K562 (cell line): ENCODE results near the gene LCE1A. TPM values are rescaled to one million over a fixed set of nuclear protein-coding genes. Genes with fewer than 3 reads are reported as not detected.

Source experiments
- ATAC-seq: fragments of 200-7000 bp; cut with Tn5 transposase; 3 replicates; pipeline ENCODE4 v1.9.1; 2020; ENCODE audit warnings: moderate library complexity
- BruUV-seq: library from RNA; stranded (reverse); fragments of 400-500 nt; replicated peaks from 2 replicates; lab custom pipeline; 2021; lab: Mats Ljungman, UMichigan
- CTCF ChIA-PET: fragments of 300-600 bp; formaldehyde crosslinking; extraction: SDS; loops from one replicate; lab custom pipeline; 2021; ENCODE audit warnings: low intra/inter-chr PET ratio; lab: Yijun Ruan, JAX
- POLR2A ChIA-PET: fragments of 300-600, 350-650 bp; sonication (Branson Sonifier 250); formaldehyde crosslinking; extraction: SDS; loops from one replicate; lab custom pipeline; 2021; ENCODE audit warnings: antibody characterized with exemption, inconsistent platforms; lab: Yijun Ruan, JAX
- DNase-seq, 4 experiments: peaks; one replicate each; pipeline versions ENCODE4 v3.0.0 to v3.0.0-alpha.2; 2011 to 2018; ENCODE audit warnings: low spot score in 3 of 4, mixed read lengths in 3 of 4; ENCODE audit errors: extremely low read depth in 1 of 4
- FAIRE-seq: peaks from 2 replicates; lab custom pipeline; 2011; peaks lifted over from hg19 to GRCh38; lab: Jason Lieb, UNC
- H2AFZ ChIP-seq: 2 replicates; pipeline ENCODE4 v1.6.0; 2011; ENCODE audit warnings: low read depth, low read length, control low read depth, inconsistent platforms
- H3K27ac ChIP-seq: fragments of 200-600 bp; 3 replicates; pipeline ENCODE4 v1.8.0; 2011; ENCODE audit warnings: low read depth, mild to moderate bottlenecking, control low read depth, inconsistent platforms, low read length, moderate library complexity, mixed read lengths; ENCODE audit errors: extremely low read depth
- H3K27me3 ChIP-seq, 2 experiments: fragments of 300-600 bp in 1 of 2; 2 replicates in 1 of 2; 3 replicates in 1 of 2; pipeline versions ENCODE4 v1.6.0 to v1.8.0; 2011; ENCODE audit warnings: inconsistent platforms in 2 of 2, low read length in 2 of 2, mild to moderate bottlenecking in 1 of 2, mixed read lengths in 1 of 2, moderate library complexity in 1 of 2; ENCODE audit not compliant: control insufficient read depth in 2 of 2, insufficient read depth in 2 of 2
- H3K36me3 ChIP-seq: fragments of 300-600 bp; 3 replicates; pipeline ENCODE4 v1.8.0; 2011; ENCODE audit warnings: mild to moderate bottlenecking, low read length, inconsistent platforms; ENCODE audit not compliant: control insufficient read depth, insufficient read depth
- H3K4me1 ChIP-seq, 2 experiments: fragments of 200-600 bp in 1 of 2; replicated peaks in 1 of 2; 2 replicates in 1 of 2; 3 replicates in 1 of 2; pipeline versions ENCODE4 v1.5.1 to v1.8.0; 2011; ENCODE audit warnings: inconsistent platforms in 2 of 2, low read length in 2 of 2, mild to moderate bottlenecking in 1 of 2, mixed read lengths in 1 of 2, moderate library complexity in 1 of 2; ENCODE audit not compliant: control insufficient read depth in 2 of 2, insufficient read depth in 2 of 2
- H3K4me2 ChIP-seq: 2 replicates; pipeline ENCODE4 v1.6.1; 2011; ENCODE audit warnings: low read length, control low read depth, inconsistent platforms, mixed read lengths; ENCODE audit not compliant: insufficient read depth
- H3K4me3 ChIP-seq: fragments of 200-600 bp; sonication (generic), shearing (Covaris generic); 2 replicates; pipeline ENCODE4 v1.5.1; 2016; ENCODE audit warnings: control low read depth, inconsistent platforms
- H3K79me2 ChIP-seq: fragments of 200-600 bp; 3 replicates; pipeline ENCODE4 v1.8.0; 2011; ENCODE audit warnings: low read length, inconsistent platforms; ENCODE audit not compliant: control insufficient read depth, insufficient read depth
- H3K9ac ChIP-seq, 2 experiments: 2 replicates each; pipeline versions ENCODE4 v1.6.0 to v1.6.1; 2011; ENCODE audit warnings: low read depth in 2 of 2, low read length in 2 of 2, control low read depth in 1 of 2, inconsistent platforms in 1 of 2, mild to moderate bottlenecking in 1 of 2, mixed read lengths in 1 of 2; ENCODE audit not compliant: insufficient read depth in 1 of 2
- H3K9me1 ChIP-seq: one replicate; pipeline ENCODE4 v1.6.0; 2011; ENCODE audit warnings: inconsistent platforms, mild to moderate bottlenecking, low read length, moderate library complexity; ENCODE audit not compliant: control insufficient read depth, insufficient read depth
- H3K9me3 ChIP-seq: replicated peaks from 2 replicates; pipeline ENCODE4 v1.5.1; 2011; ENCODE audit warnings: low read depth, low read length, inconsistent platforms; ENCODE audit not compliant: control insufficient read depth, insufficient read depth
- H4K20me1 ChIP-seq: replicated peaks from 2 replicates; pipeline ENCODE4 v1.6.1; 2011; ENCODE audit warnings: low read length, inconsistent platforms, mixed read lengths; ENCODE audit not compliant: control insufficient read depth, insufficient read depth
- DPF2 ChIP-seq: fragments of 450-650 bp; IDR thresholded peaks from 2 replicates; pipeline ENCODE4 v1.6.1; 2016
- ETV5 ChIP-seq: sonication (generic); formaldehyde crosslinking; IDR thresholded peaks from 2 replicates; pipeline ENCODE4 v1.4.0; 2020; ENCODE audit warnings: low read depth, mild to moderate bottlenecking, missing genetic modification reagents
- KLF16 ChIP-seq: IDR thresholded peaks from 2 replicates; pipeline ENCODE4 v1.6.1; 2016; ENCODE audit warnings: antibody characterized with exemption
- PHF20 ChIP-seq: fragments of 450-650 bp; IDR thresholded peaks from 2 replicates; pipeline ENCODE4 v1.6.1; 2018; ENCODE audit not compliant: partially characterized antibody
- RFX5 ChIP-seq: IDR thresholded peaks from 2 replicates; pipeline ENCODE4 v1.6.1; 2011; ENCODE audit warnings: low read depth, mild to moderate bottlenecking, improper control_type of control experiment, low read length
- SMC3 ChIP-seq: conservative IDR thresholded peaks from 2 replicates; pipeline ENCODE4 v1.6.1; 2011; ENCODE audit warnings: low read depth, low read length, improper control_type of control experiment; ENCODE audit not compliant: insufficient read depth
- YY1 ChIP-seq, 3 experiments: IDR thresholded peaks; 2 replicates each; pipeline ENCODE4 v1.6.1; 2011; ENCODE audit warnings: low read length in 2 of 3, mild to moderate bottlenecking in 2 of 3, moderate library complexity in 2 of 3, borderline replicate concordance in 1 of 3, control low read depth in 1 of 3, low read depth in 1 of 3; ENCODE audit not compliant: insufficient read depth in 3 of 3, insufficient replicate concordance in 2 of 3, control insufficient read depth in 1 of 3, insufficient read length in 1 of 3; ENCODE audit errors: extremely low read depth in 1 of 3
- ZNF766 ChIP-seq: fragments of 200-800 bp; sonication (Bioruptor generic); conservative IDR thresholded peaks from 2 replicates; pipeline ENCODE4 v1.6.1; 2016; ENCODE audit warnings: missing genetic modification characterization, missing compliant biosample characterization
- WGBS: fragments of 100-300 bp; shearing (Covaris generic); methylation state at CpG from one replicate; pipeline ENCODE4 v1.1.6; 2016; ENCODE audit warnings: low coverage, mixed read lengths; ENCODE audit not compliant: insufficient coverage; ENCODE audit errors: missing lambda C conversion rate; 5-methylcytosine and 5-hydroxymethylcytosine counted together
- in situ Hi-C: fragments of 300-500 bp; cut with MboI; formaldehyde crosslinking; loops from 4 replicates; pipeline ENCODE4 v1.15.0; 2018; ENCODE audit warnings: inconsistent platforms, mixed read lengths
- intact Hi-C: fragments of 100-400 bp; cut with micrococcal nuclease; formaldehyde crosslinking; loops from 2 replicates; pipeline ENCODE4 v1.14.2; 2022
- polyA plus RNA-seq, 8 experiments: library from polyadenylated mRNA; depleted of rRNA in 4 of 8; stranded (reverse) in 5 of 8; unstranded in 3 of 8; fragments of >200 nt; fragmentation: Nextera tagmentation in 2 of 8; fragmentation: Illumina TruSeq in 1 of 8; extraction: Ambion mirVana in 2 of 8; extraction: Trizol in 1 of 8; gene quantifications; 2 replicates each; pipeline versions ENCODE4 v1.2.1 to v1.2.3, GENCODE V29; 2011 to 2014; ENCODE audit warnings: inconsistent platforms in 1 of 8, missing spikeins in 1 of 8
- total RNA-seq, 7 experiments: library from RNA; depleted of rRNA in 6 of 7; stranded (reverse); fragments of >200 nt in 6 of 7; fragmentation: Illumina TruSeq in 2 of 7; extraction: Trizol in 2 of 7; gene quantifications; 2 replicates each; pipeline versions ENCODE4 v1.2.1 to v1.2.3, GENCODE V29; 2011 to 2021; ENCODE audit warnings: low replicate concordance in 1 of 7
- TF ChIP-seq, protein P1 (sequence below): fragments of 450-650 bp; IDR thresholded peaks from 2 replicates; pipeline ENCODE4 v1.6.1; 2018; ENCODE audit not compliant: partially characterized antibody
- TF ChIP-seq, protein P2 (sequence below): fragments of 450-650 bp; formaldehyde crosslinking; IDR thresholded peaks from 2 replicates; pipeline ENCODE4 v1.4.0; 2020; ENCODE audit warnings: mild to moderate bottlenecking, mixed read lengths
- TF ChIP-seq, protein P3 (sequence below): fragments of 250-450 bp; sonication (Bioruptor Pico); IDR thresholded peaks from 2 replicates; pipeline ENCODE4 v1.8.0; 2022; ENCODE audit warnings: inconsistent platforms, mild to moderate bottlenecking, moderate library complexity, borderline replicate concordance

The LCE1A gene
- total and polyA plus RNA-seq, 9 of the 15 experiments (the other 6 are each of a cell fraction or from before 2014, with no cell fraction given), result not detected

DNA sequence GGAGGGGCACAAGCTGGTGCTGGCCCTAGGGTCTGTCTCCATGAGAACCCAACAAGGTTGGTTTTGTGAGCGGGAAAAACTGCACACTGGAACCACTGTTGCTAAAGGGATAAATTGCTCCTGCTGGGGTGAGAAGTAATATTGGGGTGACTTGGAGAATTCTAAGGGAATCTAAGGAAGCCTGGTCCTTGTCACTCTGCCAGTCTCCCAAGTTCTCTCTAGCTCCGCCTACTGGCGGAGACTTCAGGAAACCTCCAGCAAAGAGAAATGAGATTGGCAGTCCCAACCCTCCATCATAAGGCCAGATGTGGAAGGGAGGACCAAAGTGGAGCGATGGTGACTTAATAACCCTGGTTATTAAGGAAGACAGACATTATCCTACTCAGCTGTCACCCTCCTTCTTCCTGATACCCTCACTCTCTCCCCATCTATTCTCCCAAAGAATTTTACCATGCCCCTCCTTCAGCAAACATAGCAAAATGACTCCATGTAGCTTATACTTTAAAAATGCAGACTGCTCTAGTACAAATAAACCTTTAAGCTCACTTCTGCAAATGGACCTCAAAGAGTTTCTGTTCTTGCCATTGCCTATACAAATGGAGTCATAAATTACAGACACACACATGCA lies 49.6 kb upstream of the LCE1A start (continued):
- TF ChIP-seq SMC3 (0 out of 2 replicates have a peak, but pooled peaks have one; percentile 28), KLF16 (peak; percentile 36; the same call in 1 of the 2 replicates)

DNA sequence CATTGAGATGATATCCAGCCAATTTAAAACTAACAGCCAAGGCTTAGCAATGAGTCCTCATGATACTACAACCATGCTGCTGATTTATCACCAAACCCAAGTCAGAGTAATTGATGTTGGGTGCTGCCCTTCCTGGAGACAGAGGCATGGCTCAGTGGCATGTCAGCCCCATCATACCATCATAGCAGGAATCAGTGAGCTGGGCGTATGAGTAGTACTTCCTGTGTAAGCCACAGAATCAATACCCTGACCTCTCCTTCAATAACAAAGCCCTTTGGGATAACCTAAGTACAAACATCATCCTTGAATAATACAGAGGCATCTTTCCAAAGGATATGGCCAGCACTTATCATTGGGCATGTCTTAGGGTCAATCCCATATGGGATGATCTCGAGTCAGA lies 44.2 kb upstream of the LCE1A start:
- intact Hi-C loops (no loop called here), in situ Hi-C loops (no loop called here)
- H3K9me3 ChIP-seq, result no peaks in the 10 kb centered on the region
- H3K27me3 ChIP-seq, result no peaks in the 10 kb centered on the region
- DNase-seq (no peak), ATAC-seq (no peak), FAIRE-seq (no peak)
- 3% methylated on average over 2 of the region's 2 CpGs for WGBS
- no peaks in the 10 kb centered on the region for H3K36me3 ChIP-seq
- H3K9ac ChIP-seq, result no peak overlapping the region
- BruUV-seq, result no TSS peak
- no peak overlapping the region for H3K4me3 ChIP-seq
- H2AFZ ChIP-seq, result no peak overlapping the region
- H3K9me1 ChIP-seq, result no peaks in the 10 kb centered on the region
- H3K4me2 ChIP-seq, result no peak overlapping the region
- no peaks in the 10 kb centered on the region for H4K20me1 ChIP-seq
- ChIA-PET CTCF (interaction anchor here (0.6 kb wide), 1 partner anchor 129 kb away, joined by 3 read pairs; no protein-coding TSS in a partner anchor), POLR2A (no interaction called here)
- H3K4me1 ChIP-seq, result no peaks in the 10 kb centered on the region
- H3K27ac ChIP-seq, result no peak overlapping the region
- no peaks in the 10 kb centered on the region for H3K79me2 ChIP-seq
- TF ChIP-seq DPF2 (no peak), RFX5 (no peak), ZNF766 (CRISPR knock-in tag) (no peak), YY1 (IDR thresholded peaks at IDR 0.05; ENCODE audit: borderline replicate concordance in 1 of 3, control insufficient read depth in 1 of 3, extremely low read depth in 1 of 3, insufficient read depth in 3 of 3, insufficient read length in 1 of 3, insufficient replicate concordance in 2 of 3, low read depth in 1 of 3, low read length in 2 of 3) (no peak), ETV5 (CRISPR knock-in tag) (no peak), PHF20 (no peak)
- TF ChIP-seq, protein P1, sequence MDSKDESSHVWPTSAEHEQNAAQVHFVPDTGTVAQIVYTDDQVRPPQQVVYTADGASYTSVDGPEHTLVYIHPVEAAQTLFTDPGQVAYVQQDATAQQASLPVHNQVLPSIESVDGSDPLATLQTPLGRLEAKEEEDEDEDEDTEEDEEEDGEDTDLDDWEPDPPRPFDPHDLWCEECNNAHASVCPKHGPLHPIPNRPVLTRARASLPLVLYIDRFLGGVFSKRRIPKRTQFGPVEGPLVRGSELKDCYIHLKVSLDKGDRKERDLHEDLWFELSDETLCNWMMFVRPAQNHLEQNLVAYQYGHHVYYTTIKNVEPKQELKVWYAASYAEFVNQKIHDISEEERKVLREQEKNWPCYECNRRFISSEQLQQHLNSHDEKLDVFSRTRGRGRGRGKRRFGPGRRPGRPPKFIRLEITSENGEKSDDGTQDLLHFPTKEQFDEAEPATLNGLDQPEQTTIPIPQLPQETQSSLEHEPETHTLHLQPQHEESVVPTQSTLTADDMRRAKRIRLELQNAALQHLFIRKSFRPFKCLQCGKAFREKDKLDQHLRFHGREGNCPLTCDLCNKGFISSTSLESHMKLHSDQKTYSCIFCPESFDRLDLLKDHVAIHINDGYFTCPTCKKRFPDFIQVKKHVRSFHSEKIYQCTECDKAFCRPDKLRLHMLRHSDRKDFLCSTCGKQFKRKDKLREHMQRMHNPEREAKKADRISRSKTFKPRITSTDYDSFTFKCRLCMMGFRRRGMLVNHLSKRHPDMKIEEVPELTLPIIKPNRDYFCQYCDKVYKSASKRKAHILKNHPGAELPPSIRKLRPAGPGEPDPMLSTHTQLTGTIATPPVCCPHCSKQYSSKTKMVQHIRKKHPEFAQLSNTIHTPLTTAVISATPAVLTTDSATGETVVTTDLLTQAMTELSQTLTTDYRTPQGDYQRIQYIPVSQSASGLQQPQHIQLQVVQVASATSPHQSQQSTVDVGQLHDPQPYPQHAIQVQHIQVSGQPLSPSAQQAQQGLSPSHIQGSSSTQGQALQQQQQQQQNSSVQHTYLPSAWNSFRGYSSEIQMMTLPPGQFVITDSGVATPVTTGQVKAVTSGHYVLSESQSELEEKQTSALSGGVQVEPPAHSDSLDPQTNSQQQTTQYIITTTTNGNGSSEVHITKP, result no peak
- TF ChIP-seq, protein P2, sequence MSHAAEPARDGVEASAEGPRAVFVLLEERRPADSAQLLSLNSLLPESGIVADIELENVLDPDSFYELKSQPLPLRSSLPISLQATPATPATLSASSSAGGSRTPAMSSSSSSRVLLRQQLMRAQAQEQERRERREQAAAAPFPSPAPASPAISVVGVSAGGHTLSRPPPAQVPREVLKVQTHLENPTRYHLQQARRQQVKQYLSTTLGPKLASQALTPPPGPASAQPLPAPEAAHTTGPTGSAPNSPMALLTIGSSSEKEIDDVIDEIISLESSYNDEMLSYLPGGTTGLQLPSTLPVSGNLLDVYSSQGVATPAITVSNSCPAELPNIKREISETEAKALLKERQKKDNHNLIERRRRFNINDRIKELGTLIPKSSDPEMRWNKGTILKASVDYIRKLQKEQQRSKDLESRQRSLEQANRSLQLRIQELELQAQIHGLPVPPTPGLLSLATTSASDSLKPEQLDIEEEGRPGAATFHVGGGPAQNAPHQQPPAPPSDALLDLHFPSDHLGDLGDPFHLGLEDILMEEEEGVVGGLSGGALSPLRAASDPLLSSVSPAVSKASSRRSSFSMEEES (CRISPR knock-in tag), result no peak
- TF ChIP-seq, protein P3, sequence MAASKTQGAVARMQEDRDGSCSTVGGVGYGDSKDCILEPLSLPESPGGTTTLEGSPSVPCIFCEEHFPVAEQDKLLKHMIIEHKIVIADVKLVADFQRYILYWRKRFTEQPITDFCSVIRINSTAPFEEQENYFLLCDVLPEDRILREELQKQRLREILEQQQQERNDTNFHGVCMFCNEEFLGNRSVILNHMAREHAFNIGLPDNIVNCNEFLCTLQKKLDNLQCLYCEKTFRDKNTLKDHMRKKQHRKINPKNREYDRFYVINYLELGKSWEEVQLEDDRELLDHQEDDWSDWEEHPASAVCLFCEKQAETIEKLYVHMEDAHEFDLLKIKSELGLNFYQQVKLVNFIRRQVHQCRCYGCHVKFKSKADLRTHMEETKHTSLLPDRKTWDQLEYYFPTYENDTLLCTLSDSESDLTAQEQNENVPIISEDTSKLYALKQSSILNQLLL (CRISPR knock-in tag), result no peak
